Inflammatory macrophage (primary cell): ENCODE results near the gene C1orf232.

Source experiments
- DNase-seq, 2 donors: peaks; one replicate each; pipeline ENCODE4 v3.0.0-alpha.2; 2020 to 2022

Gene C1orf232

GRCh38 chr1:26177182-26177684 is 8.5 kb upstream of the C1orf232 start, which contains the start of gene CNKSR1:
CNKSR1 (plus strand) TSS chr1:26177491; CDS start chr1:26177548, 57 bp downstream.
- DNase-seq, result no peak

GRCh38 chr1:26175346-26175745 is 6.6 kb upstream of the C1orf232 start:
- no peak for DNase-seq

- DNase-seq, result no peak
These were observed 2.6 kb upstream of the C1orf232 start, which contains the start of gene ZNF593OS for GRCh38 chr1:26171084-26172072. ZNF593OS (minus strand) TSS chr1:26171832; CDS start chr1:26171661, 171 bp downstream.

DNA sequence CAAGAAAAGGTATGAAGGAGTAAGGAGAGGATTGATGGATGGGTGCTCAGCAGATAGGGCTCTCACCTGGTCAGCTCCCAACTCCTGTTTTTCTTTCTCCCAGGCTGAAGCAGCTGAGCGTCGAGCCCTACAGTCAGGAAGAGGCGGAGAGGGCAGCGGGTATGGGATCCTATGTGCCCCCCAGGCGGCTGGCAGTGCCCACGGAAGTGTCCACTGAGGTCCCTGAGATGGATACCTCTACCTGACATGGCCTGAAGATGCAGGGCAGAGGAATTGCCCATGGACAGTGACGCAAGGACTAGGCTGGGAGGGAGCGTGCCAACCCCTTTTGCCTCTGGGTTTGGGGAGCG is 1.7 kb upstream of the C1orf232 start:
- no peak for DNase-seq

- DNase-seq, result peak; percentile 92 to 96
These were observed 1.1 kb upstream of the C1orf232 start, which contains the start of gene ZNF593 for GRCh38 chr1:26169669-26170471. ZNF593 (plus strand) TSS chr1:26169908; CDS start chr1:26169984, 76 bp downstream.

DNA sequence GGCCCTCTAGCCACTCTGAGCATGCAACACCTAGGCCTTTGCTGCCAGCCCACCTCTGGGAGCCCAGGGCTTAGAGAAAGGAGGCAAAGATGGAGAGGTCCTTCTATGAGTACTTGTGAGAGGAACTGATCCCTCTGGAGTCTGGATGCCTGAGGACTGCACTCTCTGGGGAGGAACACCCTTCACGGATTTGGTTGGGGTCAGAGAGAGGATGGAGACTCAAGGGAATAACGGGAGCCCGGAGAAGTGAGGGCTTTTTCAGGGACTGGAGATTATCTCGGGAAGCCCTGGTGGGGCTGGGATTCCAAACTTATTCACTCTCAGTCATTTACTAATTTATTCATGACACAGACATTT is 413 bp upstream of the C1orf232 start:
- DNase-seq, result no peak

- DNase-seq, result no peak
These were observed 2.0 kb downstream of the C1orf232 start for GRCh38 chr1:26166719-26167281.

GRCh38 chr1:26164861-26165842 is 3.6 kb downstream of the C1orf232 start:
- peak in 1 of 2 donors; percentile 42 for DNase-seq

DNA sequence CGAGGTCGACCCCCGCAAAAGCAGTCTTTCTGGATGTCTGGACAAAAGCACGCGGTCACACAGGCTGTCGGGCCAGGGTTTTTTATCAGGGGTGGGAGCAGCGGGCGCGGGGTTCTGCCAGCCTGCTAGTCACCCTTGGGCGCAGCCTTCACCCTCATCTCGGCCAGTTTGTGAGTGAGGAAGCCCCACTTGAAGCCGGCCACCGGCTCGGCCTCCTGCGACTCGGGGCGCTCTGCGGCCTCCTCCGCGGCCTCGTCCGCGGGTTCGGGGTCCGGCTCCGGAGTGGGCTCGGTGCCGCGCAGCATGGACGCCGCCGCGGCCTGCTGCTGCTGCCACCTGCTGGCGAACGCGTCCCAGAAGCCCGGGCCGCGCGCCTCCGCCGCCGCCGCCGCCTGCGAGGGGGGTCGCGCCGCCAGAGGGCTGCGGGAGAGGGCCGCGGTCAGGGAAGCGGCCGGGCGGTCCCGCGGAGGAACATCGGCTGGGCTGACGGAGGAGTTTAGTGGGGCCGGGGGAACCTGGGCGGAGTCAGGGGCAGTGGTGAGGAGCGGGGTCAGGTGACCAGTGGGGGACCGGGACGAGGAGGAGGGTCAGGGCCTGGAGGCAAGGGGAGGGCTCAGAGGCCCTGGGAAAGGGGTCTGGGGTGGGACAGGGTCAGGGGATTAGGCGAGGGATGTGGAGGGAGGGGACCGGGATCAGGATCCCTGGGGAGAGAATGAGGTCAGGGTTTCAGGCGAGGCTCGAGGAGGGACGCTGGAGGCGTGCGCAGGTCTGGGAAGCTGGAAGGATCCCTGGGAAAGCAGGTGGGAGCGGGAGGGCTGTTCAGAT is 4.5 kb downstream of the C1orf232 start:
- DNase-seq, result peak in 1 of 2 donors; percentile 51

DNA sequence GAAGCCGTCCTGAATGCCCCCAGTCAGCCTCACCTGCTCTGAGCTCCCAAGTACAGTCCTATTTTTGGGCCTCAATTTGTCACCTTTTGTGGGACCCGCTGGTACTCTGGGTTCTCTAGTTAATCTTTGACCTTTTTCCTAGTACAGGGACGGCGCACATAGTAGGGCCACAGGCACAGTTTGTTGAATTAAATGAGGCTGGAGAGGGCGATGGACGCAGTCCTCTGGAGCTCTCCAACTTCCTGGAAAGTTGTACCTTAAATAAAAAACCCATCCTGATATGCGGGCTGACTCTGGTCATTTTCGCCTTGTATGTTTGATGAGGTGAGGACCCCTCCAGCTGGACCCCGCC is 5.1 kb downstream of the C1orf232 start:
- DNase-seq, result no peak

DNA sequence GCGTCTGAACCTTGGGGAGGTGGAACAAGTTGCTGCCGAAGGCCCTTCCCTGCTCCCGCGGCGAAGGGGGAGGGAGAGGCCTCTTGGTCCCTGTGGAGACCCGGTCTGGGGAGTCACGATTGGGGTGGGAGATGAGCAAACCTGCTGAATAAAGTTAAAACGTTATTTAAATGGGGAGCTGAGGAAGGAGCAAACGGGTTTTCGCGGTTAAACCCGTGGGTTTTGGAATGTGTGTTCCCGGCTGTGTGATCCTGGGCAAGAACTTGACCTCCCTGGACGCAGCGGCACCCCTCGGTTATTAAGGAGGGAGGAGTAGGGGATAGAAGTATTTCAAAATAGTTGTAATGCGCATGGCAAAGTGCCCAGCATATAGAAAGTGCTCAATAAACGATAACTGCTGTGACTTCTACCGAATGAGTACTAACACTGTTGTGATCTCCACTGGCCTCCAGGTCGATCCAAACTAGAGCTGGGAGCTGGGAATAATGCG is 6.5 kb downstream of the C1orf232 start:
- DNase-seq, result no peak

- DNase-seq, result peak; percentile 47 to 69
These were observed 7.1 kb downstream of the C1orf232 start for GRCh38 chr1:26161415-26162219.

DNA sequence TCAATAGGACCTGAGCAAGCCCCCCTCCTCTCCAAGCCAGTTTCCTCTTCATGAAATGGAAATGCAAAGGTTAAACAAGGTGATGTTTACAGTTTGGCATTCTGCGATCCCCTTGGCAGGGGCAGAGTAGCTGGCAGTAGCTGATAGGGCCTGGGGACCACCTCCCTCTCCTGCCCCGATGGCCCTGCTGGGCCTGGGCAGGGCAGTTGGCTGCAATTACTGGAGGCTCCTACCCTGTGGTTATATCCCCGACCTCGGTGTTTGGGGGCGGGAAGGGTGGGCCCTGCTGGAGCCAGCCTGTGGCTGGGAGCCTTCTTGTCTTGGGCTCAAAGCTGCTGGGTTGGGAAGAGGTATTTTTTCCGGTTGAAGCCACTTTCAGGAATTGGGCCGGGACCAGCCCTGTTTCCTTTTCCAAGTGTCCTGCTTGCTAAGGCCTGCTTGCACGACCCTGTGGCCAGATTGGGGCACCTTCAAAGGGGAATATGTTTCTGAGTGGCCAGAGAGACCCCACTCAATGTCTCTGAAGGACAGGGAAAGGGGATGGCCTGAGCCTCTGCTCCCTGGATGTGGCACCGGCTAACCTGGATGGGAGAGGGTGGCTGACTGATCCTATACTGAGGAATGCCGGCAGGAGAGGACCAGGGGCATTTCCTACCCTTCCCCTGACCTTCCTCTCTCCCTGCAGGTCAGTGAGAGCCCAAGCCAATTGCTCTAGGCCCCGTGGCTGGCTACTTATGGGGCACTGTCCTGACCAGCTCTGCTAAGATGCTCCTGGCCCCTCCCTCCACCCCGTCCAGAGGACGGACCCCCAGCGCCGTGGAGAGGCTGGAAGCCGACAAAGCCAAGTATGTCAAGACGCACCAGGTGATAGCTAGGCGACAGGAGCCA is 8.0 kb downstream of the C1orf232 start:
- DNase-seq, result no peak

DNA sequence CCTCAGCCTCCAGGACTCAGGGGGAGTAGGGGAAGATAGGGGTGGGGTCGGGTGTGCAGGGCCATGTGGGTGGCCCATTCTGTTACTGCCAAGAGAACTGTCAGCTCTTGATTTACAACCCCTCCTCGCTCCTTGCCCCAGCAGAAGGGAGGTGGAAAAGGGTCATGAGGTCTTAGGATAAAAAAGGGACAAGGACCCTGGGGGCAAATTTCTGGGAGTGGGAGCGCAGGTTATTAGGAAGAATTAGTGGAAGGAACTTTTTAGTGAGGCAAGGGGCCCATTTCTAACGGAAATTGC is 9.1 kb downstream of the C1orf232 start:
- no peak for DNase-seq

GRCh38 chr1:26158908-26159742 is 9.6 kb downstream of the C1orf232 start, which contains the start of gene FAM110D:
FAM110D (plus strand) TSS chr1:26159079; CDS start chr1:26161292, 2,213 bp downstream.
- DNase-seq, result no peak

DNA sequence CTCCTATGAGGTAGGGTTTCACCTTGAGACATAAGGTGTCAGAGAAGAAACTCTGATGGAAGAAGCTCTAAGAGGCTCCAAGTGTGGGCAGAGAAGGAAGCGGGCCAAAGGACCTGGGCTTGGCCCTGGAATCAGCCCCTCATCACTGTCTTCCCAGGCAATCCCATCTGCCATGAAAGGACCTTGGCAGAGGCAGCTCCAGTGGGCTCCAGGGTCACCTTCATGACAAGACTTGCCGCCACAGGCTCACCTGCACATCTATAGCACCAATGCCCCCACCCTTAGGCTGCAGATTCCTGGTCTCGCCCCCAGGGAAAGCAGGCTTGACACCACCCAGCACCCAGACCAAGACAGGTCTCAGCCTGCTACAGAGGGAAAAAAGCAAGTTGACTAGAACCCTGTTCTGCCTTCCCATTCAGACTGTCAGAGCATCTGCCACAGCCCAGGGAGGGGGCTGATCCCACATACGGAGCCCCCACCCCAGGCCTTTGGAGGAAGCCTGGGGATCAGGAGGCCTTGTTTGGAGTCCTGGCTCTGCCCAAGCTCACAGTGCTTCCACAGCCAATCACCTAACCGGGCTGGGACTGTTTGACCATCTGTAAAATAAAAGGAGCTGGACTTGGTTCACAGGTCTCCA is 10.4 kb downstream of the C1orf232 start:
- no peak for DNase-seq
